NCI-H146 (cell line): ENCODE measurements around the gene SPG7.
"Not testable (repeated sequence)": the region's sequence is repeated elsewhere in the genome, so short reads cannot be mapped to it uniquely, and the experiment has no call there.

Experiments used
- DNase-seq: peaks from one replicate; lab custom pipeline; 2025; lab: John Stamatoyannopoulos, UW

Gene SPG7

DNA sequence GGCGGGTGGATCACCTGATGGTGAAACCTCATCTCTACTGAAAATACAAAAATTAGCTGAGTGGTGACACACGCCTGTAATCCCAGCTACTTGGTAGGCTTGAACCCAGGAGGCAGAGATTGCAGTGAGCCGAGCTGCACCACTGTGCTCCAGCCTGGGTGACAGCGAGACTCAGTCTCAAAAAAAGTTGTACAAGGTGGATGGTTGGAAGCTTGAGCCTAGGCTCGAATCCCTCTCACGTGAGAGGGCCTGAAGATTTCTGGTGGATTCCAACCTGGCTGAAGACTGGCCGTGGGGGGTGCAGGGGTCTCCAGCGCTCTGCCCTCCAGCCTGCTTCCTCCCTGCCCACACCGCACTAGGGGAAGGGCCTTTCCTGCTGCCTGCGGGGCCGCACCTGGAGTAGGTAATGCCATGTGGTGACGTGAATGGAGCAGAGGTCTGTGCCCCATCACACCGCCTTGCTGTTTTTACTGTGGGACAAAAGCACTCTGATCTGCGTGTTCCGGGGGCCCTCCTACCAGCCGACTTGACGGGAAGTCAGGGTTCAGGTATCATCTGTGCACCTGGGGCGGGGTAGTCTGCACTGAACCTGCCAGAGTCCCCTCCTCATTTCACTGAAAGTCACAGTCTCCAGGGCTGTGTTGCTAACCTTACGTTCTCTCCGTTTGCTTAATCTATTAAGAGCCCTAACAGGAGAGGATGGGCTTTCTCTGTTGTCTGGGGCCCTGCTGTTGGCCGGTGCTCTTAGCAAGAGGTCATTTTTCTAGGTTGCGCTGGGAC lies 56.5 kb downstream of the SPG7 start:
- no peak for DNase-seq

GRCh38 chr16:89565256-89565505 lies 57.0 kb downstream of the SPG7 start:
- no peak for DNase-seq

DNA sequence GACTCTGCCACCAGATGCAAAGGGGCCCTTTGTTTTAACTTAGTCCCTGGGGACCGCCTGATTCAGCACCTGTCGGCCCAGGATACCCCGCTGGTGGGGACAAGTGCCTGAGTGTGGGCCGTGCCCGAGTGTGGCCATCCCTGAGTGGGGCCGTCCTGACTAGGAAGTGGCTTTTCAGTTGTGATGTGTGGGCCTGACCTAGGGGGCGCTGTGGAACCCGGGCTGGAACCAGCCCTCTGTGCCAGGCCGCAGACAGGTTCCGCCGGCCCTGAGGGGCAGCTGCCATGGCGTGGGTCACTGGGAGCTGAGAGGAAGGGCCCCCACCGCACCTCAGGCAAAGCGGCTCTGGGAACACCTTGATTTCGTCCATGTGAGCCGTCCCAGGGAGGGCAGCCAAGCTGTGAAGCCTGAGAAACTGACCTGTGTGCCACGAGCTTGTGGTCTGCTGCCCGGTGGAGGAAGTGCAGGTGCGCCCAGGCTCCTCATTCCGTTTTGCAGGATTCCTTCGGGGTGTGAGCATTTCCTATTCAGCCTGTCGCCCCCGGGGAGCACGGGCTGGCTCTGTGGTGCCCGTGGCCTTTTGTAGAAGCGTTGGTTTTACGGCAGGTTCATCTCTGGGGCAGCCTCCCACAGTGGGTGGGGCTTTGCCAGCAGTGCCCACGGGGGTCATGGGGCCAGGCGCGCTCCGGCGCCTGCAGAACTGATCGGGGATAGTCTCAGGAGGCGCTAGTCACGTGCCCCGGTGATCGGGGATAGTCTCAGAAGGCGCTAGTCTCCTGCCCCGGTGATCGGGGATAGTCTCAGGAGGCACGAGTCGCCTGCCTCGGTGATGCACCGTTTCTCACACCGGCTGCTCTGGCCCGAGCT lies 57.5 kb downstream of the SPG7 start:
- DNase-seq, result no peak

GRCh38 chr16:89567656-89568594 lies 59.7 kb downstream of the SPG7 start:
- DNase-seq, result peak; percentile 66

- DNase-seq, result no peak
These were observed 61.5 kb downstream of the SPG7 start for GRCh38 chr16:89569506-89570341.

- no peak for DNase-seq
These were observed 62.2 kb downstream of the SPG7 start for GRCh38 chr16:89570342-89570923.

GRCh38 chr16:89570983-89571598 lies 62.9 kb downstream of the SPG7 start:
- not testable (repeated sequence) for DNase-seq

GRCh38 chr16:89571636-89572035 lies 63.4 kb downstream of the SPG7 start:
- DNase-seq, result no peak

DNA sequence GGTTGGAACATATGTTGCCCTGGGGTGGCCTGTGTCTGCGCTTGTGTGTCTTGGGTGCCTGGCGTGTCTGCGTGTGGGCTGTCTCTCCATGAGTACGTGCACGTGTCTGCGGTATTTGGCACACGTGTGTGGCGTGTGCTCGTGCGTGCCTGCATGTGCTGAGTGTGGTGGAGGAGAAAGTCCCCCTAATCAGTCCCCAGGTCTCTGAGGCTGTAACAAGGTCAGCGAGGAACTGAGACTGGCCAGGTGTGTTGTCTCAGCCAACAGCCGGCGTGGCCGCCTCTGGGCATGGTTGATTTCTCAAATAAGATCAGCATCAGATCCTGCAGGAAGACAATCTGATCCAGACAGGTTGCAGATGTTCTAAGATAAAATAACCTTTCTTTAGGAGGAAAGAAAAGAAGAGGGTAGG lies 63.9 kb downstream of the SPG7 start:
- no peak for DNase-seq

DNA sequence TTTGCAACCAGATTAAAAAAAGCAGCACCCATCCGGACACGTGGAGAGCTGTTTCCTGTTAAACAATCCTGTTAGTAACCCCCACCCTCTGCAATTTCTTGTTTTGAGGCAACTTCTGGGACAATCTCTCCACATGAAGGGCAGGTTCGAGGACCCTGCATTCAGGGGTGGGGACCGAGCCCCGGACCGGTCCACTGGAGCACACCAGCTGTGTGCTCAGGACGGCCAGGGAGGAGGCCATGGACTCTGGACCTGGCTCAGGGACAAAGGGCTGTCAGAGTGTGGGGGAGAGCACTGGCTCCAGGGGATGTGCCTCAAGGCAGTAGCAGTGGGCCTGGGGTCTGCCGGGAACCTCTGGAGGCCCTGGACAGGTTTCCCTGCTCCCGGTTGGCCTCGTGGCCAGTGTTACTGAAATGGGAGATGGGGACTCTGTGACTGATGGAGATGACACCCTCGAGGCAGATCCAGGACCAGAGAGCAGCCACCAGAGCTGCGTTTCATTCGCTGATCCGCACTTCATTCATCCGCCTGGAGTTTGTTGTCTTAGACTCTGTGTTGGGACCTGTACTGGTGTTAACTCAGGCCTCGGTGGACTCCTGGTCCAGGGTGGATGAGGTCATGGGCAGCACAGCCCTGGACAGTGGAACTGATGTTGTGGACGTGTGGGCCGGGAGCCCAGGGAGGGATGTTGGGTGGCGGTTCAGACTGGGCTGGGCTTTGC lies 64.4 kb downstream of the SPG7 start:
- no peak for DNase-seq

GRCh38 chr16:89573826-89574680 lies 65.8 kb downstream of the SPG7 start:
- no peak for DNase-seq

DNA sequence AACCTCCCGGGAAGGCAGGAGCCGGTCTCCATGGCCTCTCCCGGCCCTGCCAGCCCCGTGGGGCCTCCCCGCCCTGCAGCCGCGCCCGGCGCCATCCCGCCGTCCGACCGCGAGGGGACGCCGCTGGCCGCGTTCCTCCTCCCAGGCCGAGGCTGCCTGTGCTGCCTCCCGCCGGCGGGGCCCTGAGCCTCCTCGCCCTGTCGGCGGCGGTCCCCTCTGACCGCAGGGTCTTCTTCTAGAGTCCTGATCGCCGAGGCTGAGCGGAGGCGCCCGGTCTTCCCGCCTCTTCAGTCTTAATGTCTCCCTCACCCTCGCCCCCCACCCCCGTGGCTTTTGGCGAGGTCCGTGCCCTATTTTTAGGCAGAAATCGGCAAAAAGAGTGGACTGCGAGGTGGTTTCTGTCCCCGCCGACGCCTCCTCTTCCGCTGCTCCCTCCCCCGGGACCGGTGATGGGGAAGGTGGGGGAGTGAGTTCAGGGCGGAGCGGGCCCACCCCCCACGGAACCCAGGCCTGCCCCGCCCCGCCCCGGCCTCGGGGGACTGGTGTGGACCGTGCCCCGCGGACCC lies 66.6 kb downstream of the SPG7 start:
- DNase-seq, result peak; percentile 67

GRCh38 chr16:89575247-89576152 lies 67.3 kb downstream of the SPG7 start, which contains the start of gene CPNE7:
CPNE7 (plus strand) TSS chr16:89575758; CDS start chr16:89575898, 140 bp downstream.
- DNase-seq, result peak; percentile 35

GRCh38 chr16:89576153-89577054 lies 68.2 kb downstream of the SPG7 start:
- DNase-seq, result no peak

DNA sequence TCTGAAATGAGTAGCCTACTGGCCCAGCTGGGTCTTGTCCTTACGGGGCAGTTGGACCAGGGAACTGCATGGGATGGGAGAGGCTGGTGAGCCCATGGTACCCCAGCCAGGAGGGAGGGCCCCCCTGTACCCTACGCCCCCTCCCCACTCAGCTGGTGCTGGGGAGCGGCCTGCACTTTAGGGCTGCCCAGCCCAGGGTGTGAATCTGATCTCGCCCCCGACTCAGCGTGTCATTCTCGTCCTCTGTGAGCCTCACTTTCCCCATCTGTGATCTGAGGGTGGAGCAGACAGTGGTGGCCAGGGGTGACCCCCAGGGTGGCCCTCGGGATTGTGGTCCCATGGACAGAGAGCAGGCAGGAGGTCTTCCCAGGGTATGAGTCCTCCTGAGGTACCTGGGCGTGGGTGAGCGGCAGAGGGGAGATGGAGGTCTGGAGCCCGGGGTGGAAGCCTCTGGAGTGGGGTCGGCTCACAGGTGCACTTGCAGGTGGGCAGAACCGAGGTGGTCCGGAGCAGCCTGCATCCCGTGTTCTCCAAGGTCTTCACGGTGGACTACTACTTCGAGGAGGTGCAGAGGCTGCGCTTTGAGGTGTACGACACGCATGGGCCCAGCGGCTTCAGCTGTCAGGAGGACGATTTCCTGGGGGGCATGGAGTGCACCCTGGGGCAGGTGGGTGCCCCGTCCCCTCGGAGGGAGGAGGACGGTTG lies 69.0 kb downstream of the SPG7 start:
- DNase-seq, result no peak

GRCh38 chr16:89579351-89579750 lies 71.1 kb downstream of the SPG7 start:
- DNase-seq, result no peak
